SK-N-SH (cell line): ENCODE measurements around the gene EPB41L4A. TPM values are rescaled to one million over a fixed set of nuclear protein-coding genes. Genes with fewer than 3 reads are reported as not detected.

Source experiments
- CTCF ChIA-PET: fragments of 300-600, 350-600 bp; formaldehyde crosslinking; extraction: SDS; loops from one replicate; lab custom pipeline; 2021; lab: Yijun Ruan, JAX
- POLR2A ChIA-PET: fragments of 350-600 bp; sonication (Branson Sonifier 250); formaldehyde crosslinking; extraction: SDS; loops from one replicate; lab custom pipeline; 2020; ENCODE audit warnings: antibody characterized with exemption, inconsistent platforms; lab: Yijun Ruan, JAX
- DNase-seq: peaks from one replicate; pipeline ENCODE4 v3.0.0; 2012
- H2AFZ ChIP-seq: fragments of 200-600 bp; sonication (generic); 2 replicates; pipeline ENCODE4 v1.8.1; 2016; ENCODE audit warnings: antibody characterized with exemption, mild to moderate bottlenecking, low read depth
- H3F3A ChIP-seq: fragments of 200-600 bp; sonication (generic); replicated peaks from 2 replicates; pipeline ENCODE3; 2016; ENCODE audit warnings: antibody characterized with exemption, mild to moderate bottlenecking; ENCODE audit not compliant: insufficient read depth
- H3K27ac ChIP-seq, 2 experiments: fragments of 200-500 bp in 1 of 2; fragments of 200-600 bp in 1 of 2; sonication (Bioruptor generic) in 1 of 2; sonication (generic), shearing (Covaris generic) in 1 of 2; 2 replicates each; pipeline versions ENCODE4 v1.5.1 to v1.6.1; 2014 to 2016; ENCODE audit warnings: low read depth in 2 of 2, inconsistent platforms in 1 of 2, low read length in 1 of 2, mild to moderate bottlenecking in 1 of 2, mixed read lengths in 1 of 2
- H3K27me3 ChIP-seq: fragments of 200-600 bp; sonication (generic), shearing (Covaris generic); 2 replicates; pipeline ENCODE4 v1.6.1; 2016; ENCODE audit warnings: mixed run types; ENCODE audit not compliant: insufficient read depth
- H3K36me3 ChIP-seq, 2 experiments: fragments of 200-500 bp in 1 of 2; fragments of 200-600 bp in 1 of 2; sonication (Bioruptor generic) in 1 of 2; sonication (generic) in 1 of 2; replicated peaks in 1 of 2; 2 replicates each; pipeline versions ENCODE3 to v1.5.1; 2014 to 2016; ENCODE audit warnings: low read length in 1 of 2, mild to moderate bottlenecking in 1 of 2; ENCODE audit not compliant: insufficient read depth in 2 of 2, control insufficient read depth in 1 of 2
- H3K4me1 ChIP-seq, 2 experiments: fragments of 200-500 bp in 1 of 2; fragments of 200-600 bp in 1 of 2; sonication (Bioruptor generic) in 1 of 2; sonication (generic), shearing (Covaris generic) in 1 of 2; 2 replicates each; pipeline versions ENCODE4 v1.5.1 to v1.6.1; 2014 to 2016; ENCODE audit warnings: low read depth in 1 of 2, low read length in 1 of 2, mixed run types in 1 of 2; ENCODE audit not compliant: insufficient read depth in 2 of 2, control insufficient read depth in 1 of 2
- H3K4me2 ChIP-seq: fragments of 200-600 bp; sonication (generic), shearing (Covaris generic); 2 replicates; pipeline ENCODE4 v1.6.1; 2017; ENCODE audit warnings: mixed run types
- H3K4me3 ChIP-seq, 2 experiments: fragments of 200-500 bp in 1 of 2; fragments of 200-600 bp in 1 of 2; sonication (Bioruptor generic) in 1 of 2; sonication (generic), shearing (Covaris generic) in 1 of 2; 2 replicates each; pipeline versions ENCODE4 v1.5.1 to v1.8.1; 2014 to 2016; ENCODE audit warnings: low read depth in 2 of 2, inconsistent platforms in 1 of 2, low read length in 1 of 2, mild to moderate bottlenecking in 1 of 2, mixed read lengths in 1 of 2, moderate library complexity in 1 of 2
- H3K79me2 ChIP-seq: fragments of 200-600 bp; sonication (generic); 2 replicates; pipeline ENCODE4 v1.8.1; 2017; ENCODE audit warnings: mild to moderate bottlenecking; ENCODE audit not compliant: insufficient read depth
- H3K9ac ChIP-seq: fragments of 200-600 bp; sonication (generic); 2 replicates; pipeline ENCODE4 v1.6.1; 2017; ENCODE audit warnings: mixed run types
- H3K9me2 ChIP-seq: fragments of 200-600 bp; sonication (generic); 2 replicates; pipeline ENCODE4 v1.6.1; 2017; ENCODE audit warnings: mixed run types
- H3K9me3 ChIP-seq: fragments of 200-600 bp; sonication (generic); 2 replicates; pipeline ENCODE4 v1.6.1; 2017; ENCODE audit warnings: mixed run types, mild to moderate bottlenecking, moderate library complexity
- H4K20me1 ChIP-seq: fragments of 200-600 bp; sonication (generic); 2 replicates; pipeline ENCODE4 v1.6.1; 2017; ENCODE audit warnings: mild to moderate bottlenecking, mixed run types; ENCODE audit not compliant: insufficient read depth
- ELF1 ChIP-seq: IDR thresholded peaks from 2 replicates; pipeline ENCODE4 v1.4.0; 2012
- GATA2 ChIP-seq: sonication (generic); formaldehyde crosslinking; IDR thresholded peaks from 2 replicates; pipeline ENCODE4 v1.5.0; 2020; ENCODE audit warnings: mild to moderate bottlenecking, missing genetic modification reagents
- IRF3 ChIP-seq: fragments of 150-350 bp; IDR thresholded peaks from 2 replicates; pipeline ENCODE4 v1.6.1; 2016; ENCODE audit warnings: mild to moderate bottlenecking, low read depth, low read length
- JUND ChIP-seq: IDR thresholded peaks from 2 replicates; pipeline ENCODE4 v1.4.0; 2012
- MAX ChIP-seq: IDR thresholded peaks from 2 replicates; pipeline ENCODE4 v1.4.0; 2012; ENCODE audit warnings: low read depth
- NFIC ChIP-seq: IDR thresholded peaks from 2 replicates; pipeline ENCODE4 v1.4.0; 2012; ENCODE audit warnings: borderline replicate concordance
- POLR2AphosphoS5 ChIP-seq: IDR thresholded peaks from 2 replicates; pipeline ENCODE4 v1.6.1; 2012; ENCODE audit warnings: low read depth, low read length
- RCOR1 ChIP-seq: fragments of 150-350 bp; IDR thresholded peaks from 2 replicates; pipeline ENCODE4 v1.6.1; 2017; ENCODE audit warnings: antibody characterized with exemption, low read length
- REST ChIP-seq: IDR thresholded peaks from 2 replicates; pipeline ENCODE4 v1.6.1; 2012; ENCODE audit warnings: mild to moderate bottlenecking, low read depth, low read length, moderate library complexity
- SIN3A ChIP-seq: IDR thresholded peaks from 2 replicates; pipeline ENCODE4 v1.6.1; 2012; ENCODE audit warnings: low read depth, mild to moderate bottlenecking, low read length, moderate library complexity, borderline replicate concordance
- SMC3 ChIP-seq: IDR thresholded peaks from 2 replicates; pipeline ENCODE4 v1.6.1; 2012; ENCODE audit warnings: low read depth, low read length, improper control_type of control experiment
- TAF1 ChIP-seq: IDR thresholded peaks from 2 replicates; pipeline ENCODE4 v1.6.1; 2012; ENCODE audit warnings: low read depth, mild to moderate bottlenecking, low read length, moderate library complexity, borderline replicate concordance
- TCF12 ChIP-seq: IDR thresholded peaks from 2 replicates; pipeline ENCODE4 v1.4.0; 2012
- WGBS: methylation state at CpG from one replicate; pipeline ENCODE4 v1.1.6; 2017; ENCODE audit warnings: low lambda C conversion rate; 5-methylcytosine and 5-hydroxymethylcytosine counted together
- polyA plus RNA-seq, 3 experiments: library from polyadenylated mRNA; depleted of rRNA; stranded (reverse); fragments of >200 nt; gene quantifications; 2 replicates each; pipeline ENCODE4 v1.2.3, GENCODE V29; 2012
- TF ChIP-seq, protein P1 (sequence below): IDR thresholded peaks from 2 replicates; pipeline ENCODE4; 2012
- TF ChIP-seq, protein P2 (sequence below): fragments of 150-350 bp; IDR thresholded peaks from 2 replicates; pipeline ENCODE4 v1.6.1; 2017; ENCODE audit warnings: antibody characterized with exemption, low read length, low read depth, borderline replicate concordance

The EPB41L4A gene
- polyA plus RNA-seq, 1 of the 3 experiments (the other 2 are of a cell fraction): 0.07 TPM

- WGBS: 50% methylated on average over 2 of the region's 2 CpGs
- Histone ChIP-seq H3K9me2 (no peaks in the 10 kb centered on the region), H3K27me3 (no peaks in the 10 kb centered on the region), H3K9me3 (no peaks in the 10 kb centered on the region), H3K4me2 (no peak overlapping the region), H3K4me1 (no peaks in the 10 kb centered on the region), H3K4me3 (no peak overlapping the region), H3K36me3 (no peaks in the 10 kb centered on the region), H3K9ac (no peak overlapping the region)
- no peak for DNase-seq
- POLR2A ChIA-PET: no interaction called here
- CTCF ChIA-PET: interaction anchor here (7.8 kb wide), 1 partner anchor 182 kb away, joined by 72 read pairs; the partner anchor contains the start of gene EPB41L4A
- no peak for TF ChIP-seq GATA2 (CRISPR knock-in tag)
- TF ChIP-seq, protein P1, sequence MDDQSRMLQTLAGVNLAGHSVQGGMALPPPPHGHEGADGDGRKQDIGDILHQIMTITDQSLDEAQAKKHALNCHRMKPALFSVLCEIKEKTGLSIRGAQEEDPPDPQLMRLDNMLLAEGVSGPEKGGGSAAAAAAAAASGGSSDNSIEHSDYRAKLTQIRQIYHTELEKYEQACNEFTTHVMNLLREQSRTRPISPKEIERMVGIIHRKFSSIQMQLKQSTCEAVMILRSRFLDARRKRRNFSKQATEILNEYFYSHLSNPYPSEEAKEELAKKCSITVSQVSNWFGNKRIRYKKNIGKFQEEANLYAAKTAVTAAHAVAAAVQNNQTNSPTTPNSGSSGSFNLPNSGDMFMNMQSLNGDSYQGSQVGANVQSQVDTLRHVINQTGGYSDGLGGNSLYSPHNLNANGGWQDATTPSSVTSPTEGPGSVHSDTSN: no peak
- TF ChIP-seq SIN3A: no peak
- TF ChIP-seq, all 33 proteins: peak for 0
- no peaks in the 10 kb centered on the region for H3F3A ChIP-seq
- no peaks in the 10 kb centered on the region for H4K20me1 ChIP-seq
- no peak overlapping the region for H2AFZ ChIP-seq
- no peaks in the 10 kb centered on the region for H3K79me2 ChIP-seq
- H3K27ac ChIP-seq: no peak overlapping the region
Observed at GRCh38 chr5:112237456-112237855, 181.6 kb downstream of the EPB41L4A start.

DNA sequence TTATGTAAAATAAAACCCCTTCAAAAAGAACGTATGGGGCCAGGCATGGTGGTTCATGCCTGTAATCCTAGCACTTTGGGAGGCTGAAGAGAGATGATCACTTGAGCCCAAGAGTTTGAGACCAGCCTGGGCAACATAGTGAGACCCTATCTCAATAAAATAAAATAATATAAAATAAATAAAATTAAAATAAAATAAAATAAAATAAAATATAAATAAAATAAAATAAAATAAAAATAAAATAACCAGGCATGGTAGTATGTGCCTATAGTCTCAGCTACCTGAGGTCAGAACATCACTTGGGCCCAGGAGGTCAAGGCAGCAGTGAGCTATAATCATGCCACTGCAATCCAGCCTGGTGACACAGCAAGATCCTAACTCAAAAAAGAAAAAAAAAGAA is 185.1 kb downstream of the EPB41L4A start:
- no peaks in the 10 kb centered on the region for H3F3A ChIP-seq
- no peaks in the 10 kb centered on the region for H3K9me2 ChIP-seq
- no peaks in the 10 kb centered on the region for H3K4me1 ChIP-seq
- no peaks in the 10 kb centered on the region for H3K9me3 ChIP-seq
- H3K79me2 ChIP-seq: no peaks in the 10 kb centered on the region
- no peak overlapping the region for H3K4me3 ChIP-seq
- WGBS: 48% methylated on average over 1 of the region's 1 CpG
- no peak overlapping the region for H3K27ac ChIP-seq
- H3K9ac ChIP-seq: no peak overlapping the region
- CTCF ChIA-PET: interaction anchor here (1.2 to 7.8 kb wide), 2 partner anchors 10 to 186 kb away, joined by 3 to 72 read pairs; partner anchors contain the start of gene EPB41L4A
- no peak for DNase-seq
- no peaks in the 10 kb centered on the region for H4K20me1 ChIP-seq
- TF ChIP-seq TAF1 (no peak), MAX (no peak), NFIC (no peak), TCF12 (no peak), RCOR1 (no peak), IRF3 (no peak)
- POLR2A ChIA-PET: no interaction called here
- no peaks in the 10 kb centered on the region for H3K36me3 ChIP-seq
- no peaks in the 10 kb centered on the region for H3K27me3 ChIP-seq
- no peak overlapping the region for H3K4me2 ChIP-seq
- H2AFZ ChIP-seq: no peak overlapping the region

DNA sequence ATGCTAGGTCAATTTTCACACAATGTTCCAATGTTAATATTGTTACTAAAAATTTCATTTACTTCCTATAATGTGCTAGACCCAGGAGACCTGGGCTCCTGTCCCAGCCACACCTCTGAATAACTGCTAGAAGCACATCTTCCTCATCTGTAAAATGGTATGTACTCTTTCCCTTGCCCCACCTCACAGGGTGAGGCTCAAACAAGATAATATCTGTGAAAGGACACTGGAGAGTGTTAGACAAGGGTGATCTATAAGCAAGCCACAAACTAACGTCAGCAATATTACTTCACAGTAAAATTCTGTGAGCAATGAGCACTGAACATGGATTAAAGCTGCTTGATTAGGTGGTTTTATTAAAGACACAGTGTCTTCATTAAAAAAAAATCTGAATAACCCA is 186.4 kb downstream of the EPB41L4A start:
- no peak overlapping the region for H3K4me2 ChIP-seq
- no peaks in the 10 kb centered on the region for H3K36me3 ChIP-seq
- no peak for DNase-seq
- H3F3A ChIP-seq: no peaks in the 10 kb centered on the region
- H3K27ac ChIP-seq: no peak overlapping the region
- no peaks in the 10 kb centered on the region for H3K9me3 ChIP-seq
- H3K4me1 ChIP-seq: peaks cover 0 to 9% of the 10 kb centered on the region in 2 experiments; a peak in 2 of 4 replicates
- no peaks in the 10 kb centered on the region for H3K9me2 ChIP-seq
- H2AFZ ChIP-seq: no peak overlapping the region
- no peak overlapping the region for H3K9ac ChIP-seq
- H3K27me3 ChIP-seq: no peaks in the 10 kb centered on the region
- POLR2A ChIA-PET: no interaction called here
- no peaks in the 10 kb centered on the region for H3K79me2 ChIP-seq
- CTCF ChIA-PET: interaction anchor here (1.1 to 7.8 kb wide), 2 partner anchors 187 kb away, joined by 5 to 72 read pairs; partner anchors contain the start of gene EPB41L4A
- WGBS: 50% methylated on average over 1 of the region's 1 CpG
- H4K20me1 ChIP-seq: no peaks in the 10 kb centered on the region
- H3K4me3 ChIP-seq: no peak overlapping the region
- TF ChIP-seq, protein P2, sequence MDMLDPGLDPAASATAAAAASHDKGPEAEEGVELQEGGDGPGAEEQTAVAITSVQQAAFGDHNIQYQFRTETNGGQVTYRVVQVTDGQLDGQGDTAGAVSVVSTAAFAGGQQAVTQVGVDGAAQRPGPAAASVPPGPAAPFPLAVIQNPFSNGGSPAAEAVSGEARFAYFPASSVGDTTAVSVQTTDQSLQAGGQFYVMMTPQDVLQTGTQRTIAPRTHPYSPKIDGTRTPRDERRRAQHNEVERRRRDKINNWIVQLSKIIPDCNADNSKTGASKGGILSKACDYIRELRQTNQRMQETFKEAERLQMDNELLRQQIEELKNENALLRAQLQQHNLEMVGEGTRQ: no peak
- no peak for TF ChIP-seq JUND
- TF ChIP-seq SIN3A: no peak
- no peak for TF ChIP-seq ELF1
- TF ChIP-seq SMC3: no peak
- TF ChIP-seq REST: no peak
- TF ChIP-seq RCOR1: no peak
- no peak for TF ChIP-seq POLR2AphosphoS5
- no peak for TF ChIP-seq NFIC
